H1 (cell line): ENCODE measurements around the gene POPDC3.

Source experiments
- EP300 ChIP-seq, 2 experiments: IDR thresholded peaks; 1 replicate in 1 of 2; 2 replicates in 1 of 2; pipeline ENCODE4 v1.6.1; 2011 to 2012; ENCODE audit warnings: low read depth in 2 of 2, low read length in 2 of 2, mild to moderate bottlenecking in 2 of 2, borderline replicate concordance in 1 of 2, inconsistent platforms in 1 of 2, moderate library complexity in 1 of 2
- SUZ12 ChIP-seq: fragments of 200-600 bp; sonication (generic); IDR thresholded peaks from 2 replicates; pipeline ENCODE4 v1.6.1; 2012; ENCODE audit warnings: mild to moderate bottlenecking, inconsistent platforms, low read length, moderate library complexity, mixed read lengths
- TCF12 ChIP-seq: IDR thresholded peaks from 2 replicates; pipeline ENCODE4 v1.6.1; 2011; ENCODE audit warnings: low read depth, mild to moderate bottlenecking, low read length
- TF ChIP-seq, protein P1 (sequence below): IDR thresholded peaks from 2 replicates; pipeline ENCODE4 v1.6.1; 2012; ENCODE audit warnings: inconsistent platforms
- TF ChIP-seq, protein P2 (sequence below), 3 experiments: IDR thresholded peaks; 1 replicate in 2 of 3; 2 replicates in 1 of 3; pipeline versions ENCODE4 v1.5.1 to v1.6.1; 2011; ENCODE audit warnings: low read length in 3 of 3, mild to moderate bottlenecking in 3 of 3, inconsistent platforms in 2 of 3, low read depth in 1 of 3, moderate library complexity in 1 of 3; ENCODE audit not compliant: insufficient read depth in 1 of 3; ENCODE audit errors: control extremely low read depth in 1 of 3
- TF ChIP-seq, protein P3 (sequence below): IDR thresholded peaks from 2 replicates; pipeline ENCODE4 v1.6.1; 2012; ENCODE audit warnings: inconsistent platforms

DNA sequence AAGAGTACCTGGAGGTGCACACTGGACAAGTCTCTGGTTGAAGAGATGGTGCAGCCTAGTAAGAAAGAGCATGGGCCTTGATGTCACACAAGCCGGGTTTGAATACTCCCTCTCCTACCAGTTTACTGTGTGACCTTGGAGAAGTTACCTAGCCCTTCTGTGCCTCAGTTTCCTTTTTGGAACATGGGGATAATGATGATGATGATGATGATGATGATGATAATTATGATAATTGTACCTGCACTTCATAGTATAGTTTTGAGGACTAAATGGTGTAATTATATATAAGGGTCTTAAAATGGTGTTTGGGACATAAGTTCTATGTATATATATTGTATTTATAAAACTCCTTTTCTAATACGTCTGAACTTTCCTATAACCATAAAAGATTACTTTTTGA is 41.7 kb downstream of the POPDC3 start:
- TF ChIP-seq TCF12: no peak
- TF ChIP-seq, protein P1, sequence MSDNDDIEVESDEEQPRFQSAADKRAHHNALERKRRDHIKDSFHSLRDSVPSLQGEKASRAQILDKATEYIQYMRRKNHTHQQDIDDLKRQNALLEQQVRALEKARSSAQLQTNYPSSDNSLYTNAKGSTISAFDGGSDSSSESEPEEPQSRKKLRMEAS: no peak
- TF ChIP-seq, protein P2, sequence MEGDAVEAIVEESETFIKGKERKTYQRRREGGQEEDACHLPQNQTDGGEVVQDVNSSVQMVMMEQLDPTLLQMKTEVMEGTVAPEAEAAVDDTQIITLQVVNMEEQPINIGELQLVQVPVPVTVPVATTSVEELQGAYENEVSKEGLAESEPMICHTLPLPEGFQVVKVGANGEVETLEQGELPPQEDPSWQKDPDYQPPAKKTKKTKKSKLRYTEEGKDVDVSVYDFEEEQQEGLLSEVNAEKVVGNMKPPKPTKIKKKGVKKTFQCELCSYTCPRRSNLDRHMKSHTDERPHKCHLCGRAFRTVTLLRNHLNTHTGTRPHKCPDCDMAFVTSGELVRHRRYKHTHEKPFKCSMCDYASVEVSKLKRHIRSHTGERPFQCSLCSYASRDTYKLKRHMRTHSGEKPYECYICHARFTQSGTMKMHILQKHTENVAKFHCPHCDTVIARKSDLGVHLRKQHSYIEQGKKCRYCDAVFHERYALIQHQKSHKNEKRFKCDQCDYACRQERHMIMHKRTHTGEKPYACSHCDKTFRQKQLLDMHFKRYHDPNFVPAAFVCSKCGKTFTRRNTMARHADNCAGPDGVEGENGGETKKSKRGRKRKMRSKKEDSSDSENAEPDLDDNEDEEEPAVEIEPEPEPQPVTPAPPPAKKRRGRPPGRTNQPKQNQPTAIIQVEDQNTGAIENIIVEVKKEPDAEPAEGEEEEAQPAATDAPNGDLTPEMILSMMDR (IDR thresholded peaks at IDR 0.05; ENCODE audit: control extremely low read depth in 1 of 3, insufficient read depth in 1 of 3, low read depth in 1 of 3, low read length in 3 of 3): no peak
- no peak for TF ChIP-seq EP300 (IDR thresholded peaks at IDR 0.05; ENCODE audit: borderline replicate concordance in 1 of 2, low read depth in 2 of 2, low read length in 2 of 2)
- peak; percentile 1; the same call in 1 of the 2 replicates for TF ChIP-seq SUZ12
- TF ChIP-seq, protein P3, sequence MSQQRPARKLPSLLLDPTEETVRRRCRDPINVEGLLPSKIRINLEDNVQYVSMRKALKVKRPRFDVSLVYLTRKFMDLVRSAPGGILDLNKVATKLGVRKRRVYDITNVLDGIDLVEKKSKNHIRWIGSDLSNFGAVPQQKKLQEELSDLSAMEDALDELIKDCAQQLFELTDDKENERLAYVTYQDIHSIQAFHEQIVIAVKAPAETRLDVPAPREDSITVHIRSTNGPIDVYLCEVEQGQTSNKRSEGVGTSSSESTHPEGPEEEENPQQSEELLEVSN: no peak
